ENCODE data around the gene NCAN.

NCAN gene

GRCh38 chr19:19261350-19262189 is 49.8 kb downstream of the NCAN start:
- peak; percentile 26 to 30 for DNase-seq

GRCh38 chr19:19262190-19263057 is 50.7 kb downstream of the NCAN start:
- DNase-seq, result peak in 1 of 2 donors; percentile 20

- no peak for DNase-seq
These were observed 52.2 kb downstream of the NCAN start for GRCh38 chr19:19263886-19264487.

- no peak for DNase-seq
These were observed 55.5 kb downstream of the NCAN start for GRCh38 chr19:19267305-19267704.

GRCh38 chr19:19268453-19269385 is 57.0 kb downstream of the NCAN start:
- DNase-seq, result no peak

GRCh38 chr19:19269952-19270694 is 58.4 kb downstream of the NCAN start:
- no peak for DNase-seq

- no peak for DNase-seq
These were observed 59.2 kb downstream of the NCAN start for GRCh38 chr19:19270749-19271571.

GRCh38 chr19:19271828-19272599 is 60.3 kb downstream of the NCAN start:
- DNase-seq, result no peak

- DNase-seq, result no peak
These were observed 62.4 kb downstream of the NCAN start for GRCh38 chr19:19274146-19274545.

- DNase-seq, result no peak
These were observed 63.2 kb downstream of the NCAN start for GRCh38 chr19:19274716-19275565.

- no peak for DNase-seq
These were observed 64.6 kb downstream of the NCAN start for GRCh38 chr19:19276386-19276785.

GRCh38 chr19:19276851-19277250 is 65.1 kb downstream of the NCAN start:
- no peak for DNase-seq

GRCh38 chr19:19278315-19278714 is 66.6 kb downstream of the NCAN start:
- DNase-seq, result no peak

GRCh38 chr19:19279062-19279612 is 67.4 kb downstream of the NCAN start:
- no peak for DNase-seq

GRCh38 chr19:19279853-19280252 is 68.1 kb downstream of the NCAN start:
- no peak for DNase-seq

GRCh38 chr19:19280561-19280960 is 68.8 kb downstream of the NCAN start:
- no peak for DNase-seq

GRCh38 chr19:19285686-19286085 is 73.9 kb downstream of the NCAN start:
- no peak for DNase-seq

- DNase-seq, result no peak
These were observed 80.8 kb downstream of the NCAN start for GRCh38 chr19:19292607-19293006.
